SU-DHL-6 (cell line): ENCODE data around the gene OR51E2.

Source experiments
- H2AFZ ChIP-seq: fragments of 200-600 bp; sonication (generic); 2 replicates; pipeline ENCODE4 v1.6.1; 2014; ENCODE audit warnings: low read depth, mild to moderate bottlenecking, moderate library complexity, mixed read lengths, antibody characterized with exemption, low read length; ENCODE audit not compliant: severe bottlenecking
- H3F3A ChIP-seq: fragments of 200-600 bp; shearing (Covaris generic); 2 replicates; pipeline ENCODE4 v1.6.0; 2016; ENCODE audit warnings: antibody characterized with exemption, mild to moderate bottlenecking; ENCODE audit not compliant: insufficient read depth
- H3K27ac ChIP-seq: fragments of 200-600 bp; sonication (generic); 2 replicates; pipeline ENCODE4 v1.5.1; 2016; ENCODE audit warnings: low read depth, mild to moderate bottlenecking, low read length, moderate library complexity, mixed read lengths
- H3K27me3 ChIP-seq: fragments of 200-600 bp; sonication (generic), shearing (Covaris generic); 2 replicates; pipeline ENCODE4 v1.6.0; 2014; ENCODE audit warnings: mild to moderate bottlenecking, low read length
- H3K36me3 ChIP-seq: fragments of 200-600 bp; sonication (generic); 2 replicates; pipeline ENCODE4 v1.6.1; 2014; ENCODE audit warnings: mild to moderate bottlenecking, low read length, mixed read lengths
- H3K4me2 ChIP-seq: fragments of 300-600, 200-600 bp; shearing (Covaris generic), sonication (generic); 2 replicates; pipeline ENCODE4 v1.6.0; 2014; ENCODE audit warnings: low read length, low read depth, mild to moderate bottlenecking; ENCODE audit not compliant: poor library complexity, severe bottlenecking
- H3K4me3 ChIP-seq: fragments of 200-600 bp; sonication (generic); 2 replicates; pipeline ENCODE4 v1.5.1; 2014; ENCODE audit warnings: antibody characterized with exemption, low read length, mild to moderate bottlenecking, mixed read lengths; ENCODE audit not compliant: insufficient read depth, poor library complexity, severe bottlenecking
- H3K79me2 ChIP-seq: fragments of 200-600 bp; sonication (generic); 2 replicates; pipeline ENCODE4 v1.6.1; 2014; ENCODE audit warnings: mild to moderate bottlenecking, low read length, moderate library complexity; ENCODE audit not compliant: insufficient read depth
- H3K9ac ChIP-seq: fragments of 200-600 bp; sonication (generic); 2 replicates; pipeline ENCODE4 v1.7.0; 2014; ENCODE audit warnings: mild to moderate bottlenecking, low read length
- H3K9me2 ChIP-seq: fragments of 200-600 bp; sonication (generic); replicated peaks from 2 replicates; pipeline ENCODE4 v1.6.1; 2014; ENCODE audit warnings: low read length; ENCODE audit not compliant: insufficient read depth
- H3K9me3 ChIP-seq: fragments of 200-600 bp; sonication (generic); 2 replicates; pipeline ENCODE4 v1.6.1; 2014; ENCODE audit warnings: low read length, mixed read lengths; ENCODE audit not compliant: insufficient read depth
- H4K20me1 ChIP-seq: fragments of 200-600 bp; sonication (generic); 2 replicates; pipeline ENCODE4 v1.6.1; 2014; ENCODE audit warnings: low read depth, mild to moderate bottlenecking, antibody characterized with exemption, low read length, moderate library complexity, mixed read lengths
- CTCF ChIP-seq: fragments of 200-600 bp; sonication (generic); IDR thresholded peaks from one replicate; pipeline ENCODE4 v1.5.1; 2017; ENCODE audit warnings: antibody characterized with exemption, mild to moderate bottlenecking, low read length, moderate library complexity; ENCODE audit not compliant: insufficient read depth, poor library complexity, severe bottlenecking
- EZH2phosphoT487 ChIP-seq: fragments of 200-600 bp; sonication (generic), shearing (Covaris generic); conservative IDR thresholded peaks from 2 replicates; pipeline ENCODE4 v1.6.1; 2018; ENCODE audit warnings: mild to moderate bottlenecking, antibody characterized with exemption, low read length, moderate library complexity, mixed read lengths

OR51E2 gene

GRCh38 chr11:4658629-4659445 is 38.8 kb downstream of the OR51E2 start:
- no peaks in the 10 kb centered on the region for H3K79me2 ChIP-seq
- H3K27me3 ChIP-seq: no peaks in the 10 kb centered on the region
- no peaks in the 10 kb centered on the region for H4K20me1 ChIP-seq
- no peaks in the 10 kb centered on the region for H3K36me3 ChIP-seq
- no peak overlapping the region for H3K9ac ChIP-seq
- no peak overlapping the region for H2AFZ ChIP-seq
- H3K9me3 ChIP-seq: no peaks in the 10 kb centered on the region
- no peak overlapping the region for H3K4me2 ChIP-seq
- H3K27ac ChIP-seq: no peak overlapping the region
- H3K4me3 ChIP-seq: no peak overlapping the region
- TF ChIP-seq EZH2phosphoT487: no peak
- TF ChIP-seq CTCF: no peak
- H3F3A ChIP-seq: no peaks in the 10 kb centered on the region
- no peaks in the 10 kb centered on the region for H3K9me2 ChIP-seq

DNA sequence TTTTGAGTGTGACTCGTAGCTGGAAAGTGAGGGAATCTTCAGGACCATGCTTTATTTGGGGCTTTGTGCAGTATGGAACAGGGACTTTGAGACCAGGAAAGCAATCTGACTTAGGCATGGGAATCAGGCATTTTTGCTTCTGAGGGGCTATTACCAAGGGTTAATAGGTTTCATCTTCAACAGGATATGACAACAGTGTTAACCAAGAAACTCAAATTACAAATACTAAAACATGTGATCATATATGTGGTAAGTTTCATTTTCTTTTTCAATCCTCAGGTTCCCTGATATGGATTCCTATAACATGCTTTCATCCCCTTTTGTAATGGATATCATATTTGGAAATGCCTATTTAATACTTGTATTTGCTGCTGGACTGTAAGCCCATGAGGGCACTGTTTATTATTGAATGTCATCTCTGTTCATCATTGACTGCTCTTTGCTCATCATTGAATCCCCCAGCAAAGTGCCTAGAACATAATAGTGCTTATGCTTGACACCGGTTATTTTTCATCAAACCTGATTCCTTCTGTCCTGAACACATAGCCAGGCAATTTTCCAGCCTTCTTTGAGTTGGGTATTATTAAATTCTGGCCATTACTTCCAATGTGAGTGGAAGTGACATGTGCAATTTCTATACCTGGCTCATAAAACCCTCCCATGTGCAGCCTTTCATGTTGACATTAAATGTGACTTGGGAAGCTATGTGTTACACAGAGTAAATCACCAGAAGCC is 42.9 kb downstream of the OR51E2 start:
- TF ChIP-seq CTCF (no peak), EZH2phosphoT487 (no peak)
- H4K20me1 ChIP-seq: no peaks in the 10 kb centered on the region
- H3K4me3 ChIP-seq: no peak overlapping the region
- H3F3A ChIP-seq: no peaks in the 10 kb centered on the region
- H3K9ac ChIP-seq: no peak overlapping the region
- no peaks in the 10 kb centered on the region for H3K27me3 ChIP-seq
- H3K27ac ChIP-seq: no peak overlapping the region
- no peaks in the 10 kb centered on the region for H3K9me3 ChIP-seq
- no peaks in the 10 kb centered on the region for H3K79me2 ChIP-seq
- H3K9me2 ChIP-seq: no peaks in the 10 kb centered on the region
- H3K4me2 ChIP-seq: no peak overlapping the region
- no peak overlapping the region for H2AFZ ChIP-seq
- no peaks in the 10 kb centered on the region for H3K36me3 ChIP-seq

DNA sequence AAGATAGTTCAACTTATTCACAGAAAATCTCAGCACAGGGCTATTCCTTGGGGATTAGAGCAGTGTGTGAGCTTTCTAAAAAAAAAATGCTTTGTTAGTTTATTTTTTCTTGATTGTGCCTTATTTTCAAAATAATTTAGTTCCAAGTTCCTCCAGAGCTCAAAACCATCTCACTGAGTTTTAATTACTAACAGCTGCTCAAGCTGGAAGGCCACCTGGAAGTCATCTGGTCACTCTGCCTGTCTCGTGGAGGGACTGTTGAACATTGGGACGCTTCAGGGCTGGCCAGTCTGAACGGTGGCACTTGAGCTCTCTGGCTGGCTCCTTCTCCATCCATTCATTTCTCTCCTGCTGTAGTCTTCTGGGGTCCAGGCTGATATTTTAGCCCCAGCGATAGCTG is 49.9 kb downstream of the OR51E2 start:
- Histone ChIP-seq H3K4me2 (no peak overlapping the region), H3F3A (no peaks in the 10 kb centered on the region), H3K36me3 (no peaks in the 10 kb centered on the region), H3K4me3 (no peak overlapping the region), H3K79me2 (no peaks in the 10 kb centered on the region), H2AFZ (no peak overlapping the region), H3K9me3 (no peaks in the 10 kb centered on the region), H3K9me2 (no peaks in the 10 kb centered on the region), H4K20me1 (no peaks in the 10 kb centered on the region), H3K27ac (no peak overlapping the region), H3K9ac (no peak overlapping the region), H3K27me3 (no peaks in the 10 kb centered on the region)
- TF ChIP-seq EZH2phosphoT487 (no peak), CTCF (no peak)
